ENCODE measurements around the gene ESR1.

The ESR1 gene

DNA sequence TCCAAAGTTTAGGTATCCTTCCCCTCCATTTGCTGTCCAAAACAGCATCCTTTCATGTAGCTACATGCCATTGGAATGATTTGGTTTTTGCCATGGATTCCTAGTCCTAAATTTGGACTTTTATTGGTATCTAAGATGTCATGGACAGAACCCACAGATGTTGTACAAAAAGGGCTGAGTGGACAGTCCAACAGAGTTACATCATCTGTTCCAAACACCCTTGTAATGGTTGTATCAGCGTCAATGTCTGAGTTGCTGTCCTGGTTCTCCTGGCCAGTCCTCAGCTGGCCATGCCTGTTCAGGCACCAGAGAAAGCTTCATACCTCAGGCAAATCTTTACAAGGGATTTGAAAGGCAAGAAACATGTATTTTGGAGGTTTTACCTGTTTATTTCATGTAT is 191.3 kb downstream of the ESR1 start:
- no peak for TF ChIP-seq CTCF (IDR thresholded peaks at IDR 0.05)
- Histone ChIP-seq H3K4me3 (ENCODE audit: low read depth, low read length) (no peak overlapping the region), H2AFZ (no peak overlapping the region), H3K4me1 (no peaks in the 10 kb centered on the region), H3K4me2 (ENCODE audit: low read length) (no peak overlapping the region), H3K9ac (no peak overlapping the region), H3K27me3 (ENCODE audit: control insufficient read depth, insufficient read depth, low read length) (no peaks in the 10 kb centered on the region), H3K36me3 (ENCODE audit: control insufficient read depth, insufficient read depth, low read length) (no peaks in the 10 kb centered on the region), H3K9me3 (ENCODE audit: control insufficient read depth, low read length) (no peaks in the 10 kb centered on the region), H3K27ac (no peak overlapping the region), H3K79me2 (no peaks in the 10 kb centered on the region)

DNA sequence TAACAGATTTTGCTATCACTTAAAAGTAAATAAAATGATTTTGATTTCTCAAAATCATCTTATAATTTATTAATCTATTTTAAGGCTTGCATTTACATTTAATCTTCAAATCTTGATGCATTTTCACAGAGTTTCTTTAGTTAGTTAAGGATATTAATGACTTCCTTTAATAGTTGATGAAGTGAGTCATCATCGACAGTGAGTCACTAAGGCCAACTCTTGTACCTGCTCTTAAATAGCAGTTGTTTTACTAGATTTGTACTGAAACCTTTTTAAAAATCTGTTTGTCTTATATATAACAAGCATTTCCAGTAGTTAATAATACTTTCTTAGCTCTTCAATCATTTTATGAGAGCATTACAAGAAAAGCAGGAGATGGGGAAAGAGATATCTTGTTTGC is 191.7 kb downstream of the ESR1 start:
- no peak overlapping the region for H2AFZ ChIP-seq
- H3K9me3 ChIP-seq (ENCODE audit: control insufficient read depth, low read length): no peaks in the 10 kb centered on the region
- no peak overlapping the region for H3K9ac ChIP-seq
- H3K27me3 ChIP-seq (ENCODE audit: control insufficient read depth, insufficient read depth, low read length): no peaks in the 10 kb centered on the region
- TF ChIP-seq CTCF (IDR thresholded peaks at IDR 0.05): no peak
- no peak overlapping the region for H3K4me3 ChIP-seq (ENCODE audit: low read depth, low read length)
- no peaks in the 10 kb centered on the region for H3K36me3 ChIP-seq (ENCODE audit: control insufficient read depth, insufficient read depth, low read length)
- no peaks in the 10 kb centered on the region for H3K79me2 ChIP-seq
- H3K27ac ChIP-seq: no peak overlapping the region
- no peak overlapping the region for H3K4me2 ChIP-seq (ENCODE audit: low read length)
- H3K4me1 ChIP-seq: no peaks in the 10 kb centered on the region

DNA sequence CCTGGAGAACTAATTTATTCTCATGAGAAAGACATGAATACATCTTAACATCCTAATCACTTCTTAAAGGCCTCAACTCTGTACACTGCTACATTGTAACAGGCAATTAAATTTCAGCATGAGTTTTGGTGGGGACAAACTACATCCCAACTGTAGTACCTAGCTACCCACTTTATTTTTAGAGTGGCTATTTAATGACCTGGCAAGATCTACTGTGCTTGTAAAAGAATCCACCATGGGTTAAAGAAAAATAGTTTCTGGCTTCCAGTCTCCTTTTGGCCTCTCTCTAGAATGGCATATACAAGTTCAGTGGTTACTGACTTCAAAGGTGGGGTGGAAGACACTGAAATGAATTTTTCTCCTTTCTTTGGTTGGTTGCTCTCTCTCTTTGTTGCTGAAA is 193.9 kb downstream of the ESR1 start:
- no peak overlapping the region for H3K9ac ChIP-seq
- no peaks in the 10 kb centered on the region for H3K9me3 ChIP-seq (ENCODE audit: control insufficient read depth, low read length)
- no peaks in the 10 kb centered on the region for H3K79me2 ChIP-seq
- no peaks in the 10 kb centered on the region for H3K27me3 ChIP-seq (ENCODE audit: control insufficient read depth, insufficient read depth, low read length)
- H3K4me1 ChIP-seq: no peaks in the 10 kb centered on the region
- no peak for TF ChIP-seq CTCF (IDR thresholded peaks at IDR 0.05)
- no peak overlapping the region for H3K4me3 ChIP-seq (ENCODE audit: low read depth, low read length)
- no peak overlapping the region for H3K27ac ChIP-seq
- H3K4me2 ChIP-seq (ENCODE audit: low read length): no peak overlapping the region
- H2AFZ ChIP-seq: no peak overlapping the region
- no peaks in the 10 kb centered on the region for H3K36me3 ChIP-seq (ENCODE audit: control insufficient read depth, insufficient read depth, low read length)

DNA sequence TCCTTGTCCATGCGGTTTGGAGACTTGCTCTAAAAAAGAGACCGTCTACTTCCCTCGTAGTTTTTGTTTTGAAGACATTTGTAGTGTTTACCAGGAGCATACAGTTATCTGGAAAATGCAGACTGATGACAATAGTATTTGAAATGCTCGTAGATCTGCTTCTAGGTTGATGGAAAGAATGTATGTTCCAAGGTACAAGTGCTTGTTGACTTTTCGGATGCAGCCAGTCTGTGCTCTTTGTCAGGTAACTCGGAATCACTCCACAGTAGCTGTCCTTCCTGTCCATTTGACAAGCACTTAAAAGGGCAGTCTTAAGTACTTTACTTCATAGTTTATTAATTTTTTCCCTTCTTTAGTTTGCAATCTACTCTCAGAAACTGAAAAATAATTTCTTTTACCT is 194.8 kb downstream of the ESR1 start:
- Histone ChIP-seq H3K4me1 (no peaks in the 10 kb centered on the region), H3K9me3 (ENCODE audit: control insufficient read depth, low read length) (no peaks in the 10 kb centered on the region), H3K27me3 (ENCODE audit: control insufficient read depth, insufficient read depth, low read length) (no peaks in the 10 kb centered on the region), H3K27ac (no peak overlapping the region), H3K4me3 (ENCODE audit: low read depth, low read length) (no peak overlapping the region), H3K79me2 (no peaks in the 10 kb centered on the region), H2AFZ (no peak overlapping the region), H3K4me2 (ENCODE audit: low read length) (no peak overlapping the region), H3K36me3 (ENCODE audit: control insufficient read depth, insufficient read depth, low read length) (no peaks in the 10 kb centered on the region), H3K9ac (no peak overlapping the region)
- no peak for TF ChIP-seq CTCF (IDR thresholded peaks at IDR 0.05)

GRCh38 chr6:152004036-152004566 is 196.6 kb downstream of the ESR1 start:
- Histone ChIP-seq H3K27me3 (ENCODE audit: control insufficient read depth, insufficient read depth, low read length) (no peaks in the 10 kb centered on the region), H3K79me2 (no peaks in the 10 kb centered on the region), H3K4me3 (ENCODE audit: low read depth, low read length) (no peak overlapping the region), H3K4me1 (no peaks in the 10 kb centered on the region), H3K9ac (no peak overlapping the region), H3K27ac (no peak overlapping the region), H3K36me3 (ENCODE audit: control insufficient read depth, insufficient read depth, low read length) (no peaks in the 10 kb centered on the region), H3K9me3 (ENCODE audit: control insufficient read depth, low read length) (no peaks in the 10 kb centered on the region), H2AFZ (no peak overlapping the region), H3K4me2 (ENCODE audit: low read length) (no peak overlapping the region)
- no peak for TF ChIP-seq CTCF (IDR thresholded peaks at IDR 0.05)
